ENCODE data around the gene UGGT1.

DNA sequence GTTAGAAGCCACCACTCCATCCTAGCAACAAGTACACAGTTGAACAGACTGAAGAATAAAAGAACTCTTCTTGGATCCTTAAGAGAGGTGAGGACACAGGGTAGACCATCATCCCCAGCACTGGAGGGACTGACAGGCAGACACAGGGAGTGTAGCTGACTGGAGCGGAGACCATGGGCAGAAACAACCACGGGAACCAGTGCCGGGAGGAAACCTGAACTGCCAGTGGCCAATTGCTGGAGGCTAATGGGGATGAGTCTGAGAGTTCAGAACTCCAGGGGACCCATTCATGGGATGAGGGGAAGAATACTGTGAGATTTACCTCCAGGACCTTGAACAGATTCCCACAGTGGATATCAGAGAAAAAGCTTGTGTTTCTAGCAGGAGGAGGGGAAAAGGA, 150.9 kb downstream of the UGGT1 start:
- TF ChIP-seq NR0B1 (IDR thresholded peaks at IDR 0.05; ENCODE audit: partially characterized antibody) (no peak), ID3 (CRISPR knock-in tag; IDR thresholded peaks at IDR 0.05) (no peak), ID3 (tag; IDR thresholded peaks at IDR 0.05) (no peak)
- TF ChIP-seq, protein P1, sequence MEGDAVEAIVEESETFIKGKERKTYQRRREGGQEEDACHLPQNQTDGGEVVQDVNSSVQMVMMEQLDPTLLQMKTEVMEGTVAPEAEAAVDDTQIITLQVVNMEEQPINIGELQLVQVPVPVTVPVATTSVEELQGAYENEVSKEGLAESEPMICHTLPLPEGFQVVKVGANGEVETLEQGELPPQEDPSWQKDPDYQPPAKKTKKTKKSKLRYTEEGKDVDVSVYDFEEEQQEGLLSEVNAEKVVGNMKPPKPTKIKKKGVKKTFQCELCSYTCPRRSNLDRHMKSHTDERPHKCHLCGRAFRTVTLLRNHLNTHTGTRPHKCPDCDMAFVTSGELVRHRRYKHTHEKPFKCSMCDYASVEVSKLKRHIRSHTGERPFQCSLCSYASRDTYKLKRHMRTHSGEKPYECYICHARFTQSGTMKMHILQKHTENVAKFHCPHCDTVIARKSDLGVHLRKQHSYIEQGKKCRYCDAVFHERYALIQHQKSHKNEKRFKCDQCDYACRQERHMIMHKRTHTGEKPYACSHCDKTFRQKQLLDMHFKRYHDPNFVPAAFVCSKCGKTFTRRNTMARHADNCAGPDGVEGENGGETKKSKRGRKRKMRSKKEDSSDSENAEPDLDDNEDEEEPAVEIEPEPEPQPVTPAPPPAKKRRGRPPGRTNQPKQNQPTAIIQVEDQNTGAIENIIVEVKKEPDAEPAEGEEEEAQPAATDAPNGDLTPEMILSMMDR (IDR thresholded peaks at IDR 0.05 in 2 of 3, conservative IDR thresholded peaks at IDR 0.05 in 1 of 3; ENCODE audit: insufficient read depth in 2 of 3, low read depth in 1 of 3, low read length in 3 of 3) = no peak
